ENCODE data around the gene MGMT.

The MGMT gene

DNA sequence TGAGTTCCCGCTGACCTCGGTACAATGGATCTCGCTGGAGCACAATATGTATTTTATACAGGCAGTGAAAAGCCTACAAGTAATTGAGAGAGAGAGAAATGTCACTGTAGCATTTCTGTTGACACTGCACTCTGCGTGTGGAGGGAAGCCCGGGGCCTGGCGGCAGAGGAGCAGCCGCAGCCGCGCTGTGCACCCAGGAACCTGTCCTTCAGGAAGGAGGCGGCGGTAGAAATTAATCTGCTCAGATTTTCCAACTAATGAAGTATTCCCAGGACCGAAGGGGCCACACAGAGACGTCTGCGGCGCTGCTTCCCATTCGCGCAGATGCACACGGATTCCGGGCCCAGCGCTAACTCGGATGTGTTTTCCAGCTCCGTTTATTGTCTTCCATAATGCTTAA, 327.0 kb downstream of the MGMT start:
- Histone ChIP-seq H3K27me3 (ENCODE audit: insufficient read depth, poor library complexity, severe bottlenecking) (no peaks in the 10 kb centered on the region), H3K4me3 (replicated peaks; ENCODE audit: insufficient read depth, low read length) (no peak overlapping the region), H3K27ac (replicated peaks) (no peak overlapping the region)
- DNase-seq (ENCODE audit: low read depth in 1 of 2, low spot score in 1 of 2), result no peak
- TF ChIP-seq, protein P1, sequence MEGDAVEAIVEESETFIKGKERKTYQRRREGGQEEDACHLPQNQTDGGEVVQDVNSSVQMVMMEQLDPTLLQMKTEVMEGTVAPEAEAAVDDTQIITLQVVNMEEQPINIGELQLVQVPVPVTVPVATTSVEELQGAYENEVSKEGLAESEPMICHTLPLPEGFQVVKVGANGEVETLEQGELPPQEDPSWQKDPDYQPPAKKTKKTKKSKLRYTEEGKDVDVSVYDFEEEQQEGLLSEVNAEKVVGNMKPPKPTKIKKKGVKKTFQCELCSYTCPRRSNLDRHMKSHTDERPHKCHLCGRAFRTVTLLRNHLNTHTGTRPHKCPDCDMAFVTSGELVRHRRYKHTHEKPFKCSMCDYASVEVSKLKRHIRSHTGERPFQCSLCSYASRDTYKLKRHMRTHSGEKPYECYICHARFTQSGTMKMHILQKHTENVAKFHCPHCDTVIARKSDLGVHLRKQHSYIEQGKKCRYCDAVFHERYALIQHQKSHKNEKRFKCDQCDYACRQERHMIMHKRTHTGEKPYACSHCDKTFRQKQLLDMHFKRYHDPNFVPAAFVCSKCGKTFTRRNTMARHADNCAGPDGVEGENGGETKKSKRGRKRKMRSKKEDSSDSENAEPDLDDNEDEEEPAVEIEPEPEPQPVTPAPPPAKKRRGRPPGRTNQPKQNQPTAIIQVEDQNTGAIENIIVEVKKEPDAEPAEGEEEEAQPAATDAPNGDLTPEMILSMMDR (IDR thresholded peaks at IDR 0.05; ENCODE audit: insufficient read depth, low read length), result no peak
- TF ChIP-seq GABPA (IDR thresholded peaks at IDR 0.05; ENCODE audit: low read depth), result no peak
- TF ChIP-seq, protein P2, sequence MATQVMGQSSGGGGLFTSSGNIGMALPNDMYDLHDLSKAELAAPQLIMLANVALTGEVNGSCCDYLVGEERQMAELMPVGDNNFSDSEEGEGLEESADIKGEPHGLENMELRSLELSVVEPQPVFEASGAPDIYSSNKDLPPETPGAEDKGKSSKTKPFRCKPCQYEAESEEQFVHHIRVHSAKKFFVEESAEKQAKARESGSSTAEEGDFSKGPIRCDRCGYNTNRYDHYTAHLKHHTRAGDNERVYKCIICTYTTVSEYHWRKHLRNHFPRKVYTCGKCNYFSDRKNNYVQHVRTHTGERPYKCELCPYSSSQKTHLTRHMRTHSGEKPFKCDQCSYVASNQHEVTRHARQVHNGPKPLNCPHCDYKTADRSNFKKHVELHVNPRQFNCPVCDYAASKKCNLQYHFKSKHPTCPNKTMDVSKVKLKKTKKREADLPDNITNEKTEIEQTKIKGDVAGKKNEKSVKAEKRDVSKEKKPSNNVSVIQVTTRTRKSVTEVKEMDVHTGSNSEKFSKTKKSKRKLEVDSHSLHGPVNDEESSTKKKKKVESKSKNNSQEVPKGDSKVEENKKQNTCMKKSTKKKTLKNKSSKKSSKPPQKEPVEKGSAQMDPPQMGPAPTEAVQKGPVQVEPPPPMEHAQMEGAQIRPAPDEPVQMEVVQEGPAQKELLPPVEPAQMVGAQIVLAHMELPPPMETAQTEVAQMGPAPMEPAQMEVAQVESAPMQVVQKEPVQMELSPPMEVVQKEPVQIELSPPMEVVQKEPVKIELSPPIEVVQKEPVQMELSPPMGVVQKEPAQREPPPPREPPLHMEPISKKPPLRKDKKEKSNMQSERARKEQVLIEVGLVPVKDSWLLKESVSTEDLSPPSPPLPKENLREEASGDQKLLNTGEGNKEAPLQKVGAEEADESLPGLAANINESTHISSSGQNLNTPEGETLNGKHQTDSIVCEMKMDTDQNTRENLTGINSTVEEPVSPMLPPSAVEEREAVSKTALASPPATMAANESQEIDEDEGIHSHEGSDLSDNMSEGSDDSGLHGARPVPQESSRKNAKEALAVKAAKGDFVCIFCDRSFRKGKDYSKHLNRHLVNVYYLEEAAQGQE (IDR thresholded peaks at IDR 0.05; ENCODE audit: insufficient replicate concordance, low read depth), result no peak
- TF ChIP-seq POLR2AphosphoS5 (IDR thresholded peaks at IDR 0.05; ENCODE audit: low read depth), result no peak
- TF ChIP-seq SPI1 (IDR thresholded peaks at IDR 0.05; ENCODE audit: borderline replicate concordance, low read depth), result no peak

DNA sequence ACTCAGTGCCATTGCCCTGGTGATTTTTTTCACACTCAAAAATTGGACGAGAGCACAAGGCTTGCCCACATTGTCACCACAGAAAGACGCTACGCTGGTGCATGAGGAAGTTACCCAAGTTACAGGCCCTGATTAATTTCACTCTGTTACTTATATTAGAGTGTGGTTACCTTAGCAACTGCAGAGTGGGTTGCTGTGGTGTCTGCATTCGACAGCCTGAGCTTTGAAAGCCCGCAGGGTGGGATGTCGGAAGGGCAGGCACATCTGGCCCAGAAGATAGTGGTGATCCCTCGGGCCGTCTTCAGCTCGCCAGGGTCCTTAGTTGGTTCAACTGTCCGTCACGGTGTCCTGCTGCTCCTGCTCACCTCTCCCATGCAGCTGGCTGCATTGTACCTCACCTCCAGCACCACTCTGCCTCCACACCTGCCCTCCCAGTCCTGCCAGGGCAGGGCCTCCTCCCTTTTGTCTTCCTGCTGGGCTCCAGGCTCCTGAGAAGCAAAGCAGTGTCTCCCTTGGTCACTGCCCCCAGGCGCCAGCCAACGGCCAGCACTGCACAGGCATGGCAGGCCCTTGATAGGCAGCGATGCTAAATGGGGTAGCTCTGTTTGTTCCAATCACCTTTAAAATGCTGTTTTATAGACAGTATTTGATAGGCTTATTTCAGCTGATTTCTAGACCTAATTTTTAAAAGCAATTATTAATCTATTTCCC, 329.8 kb downstream of the MGMT start:
- Histone ChIP-seq H3K4me3 (replicated peaks; ENCODE audit: insufficient read depth, low read length) (no peak overlapping the region), H3K27ac (replicated peaks) (no peak overlapping the region), H3K27me3 (ENCODE audit: insufficient read depth, poor library complexity, severe bottlenecking) (no peaks in the 10 kb centered on the region)
- DNase-seq (ENCODE audit: low read depth in 1 of 2, low spot score in 1 of 2), result peak; percentile 16 to 18
- TF ChIP-seq SPI1 (IDR thresholded peaks at IDR 0.05; ENCODE audit: borderline replicate concordance, low read depth) (no peak), POLR2AphosphoS5 (IDR thresholded peaks at IDR 0.05; ENCODE audit: low read depth) (no peak), GABPA (IDR thresholded peaks at IDR 0.05; ENCODE audit: low read depth) (no peak)
- TF ChIP-seq, protein P2 (IDR thresholded peaks at IDR 0.05; ENCODE audit: insufficient replicate concordance, low read depth), result no peak

DNA sequence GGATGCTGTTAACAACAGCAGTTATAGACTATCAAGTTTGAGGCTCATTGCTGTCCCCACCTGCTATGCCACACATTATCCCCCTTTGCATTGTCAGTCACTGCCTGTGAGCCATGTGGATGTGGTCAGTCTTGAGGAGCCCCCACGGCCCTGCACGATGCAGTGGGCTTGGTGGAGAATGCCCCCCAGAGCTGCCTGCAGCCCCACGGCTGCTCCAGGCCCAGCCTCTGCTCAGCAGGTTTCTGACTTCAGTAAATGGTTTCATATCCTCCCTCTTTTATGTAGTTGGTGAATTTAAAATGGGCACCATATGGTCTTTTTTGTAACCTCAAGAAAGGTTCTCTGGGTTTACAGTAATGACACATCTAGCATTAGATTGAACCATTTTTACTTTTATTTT, 332.9 kb downstream of the MGMT start:
- no peak overlapping the region for H3K27ac ChIP-seq (replicated peaks)
- TF ChIP-seq SPI1 (IDR thresholded peaks at IDR 0.05; ENCODE audit: borderline replicate concordance, low read depth), result no peak
- TF ChIP-seq, protein P1 (IDR thresholded peaks at IDR 0.05; ENCODE audit: insufficient read depth, low read length), result no peak
- TF ChIP-seq, protein P2 (IDR thresholded peaks at IDR 0.05; ENCODE audit: insufficient replicate concordance, low read depth), result no peak
- TF ChIP-seq POLR2AphosphoS5 (IDR thresholded peaks at IDR 0.05; ENCODE audit: low read depth), result no peak
- no peak for TF ChIP-seq GABPA (IDR thresholded peaks at IDR 0.05; ENCODE audit: low read depth)
- no peaks in the 10 kb centered on the region for H3K27me3 ChIP-seq (ENCODE audit: insufficient read depth, poor library complexity, severe bottlenecking)
- no peak for DNase-seq (ENCODE audit: low read depth in 1 of 2, low spot score in 1 of 2)
- H3K4me3 ChIP-seq (replicated peaks; ENCODE audit: insufficient read depth, low read length), result no peak overlapping the region
